ENCODE data around the gene GABBR2. TPM values are rescaled to one million over a fixed set of nuclear protein-coding genes. Genes with fewer than 3 reads are reported as not detected.

GABBR2 gene
- total RNA-seq, 1 experiment from 2014 or later = 0.23 TPM

GRCh38 chr9:98406469-98406868 is 302.3 kb downstream of the GABBR2 start:
- ChIA-PET POLR2A (no interaction called here), CTCF (no interaction called here)
- H3K9me3 ChIP-seq = no peaks in the 10 kb centered on the region
- no peak overlapping the region for H3K4me3 Mint-ChIP-seq (ENCODE audit: unreplicated experiment)
- peaks cover 8% of the 10 kb centered on the region for H3K27me3 Mint-ChIP-seq (ENCODE audit: insufficient read depth, unreplicated experiment)
- intact Hi-C loops (cut with micrococcal nuclease; ENCODE audit: unreplicated experiment) = no loop called here
- no peaks in the 10 kb centered on the region; the same call in 1 of the 2 replicates for H3K36me3 ChIP-seq (ENCODE audit: control insufficient read depth, insufficient read depth, low read length)
- H3K4me1 ChIP-seq = no peaks in the 10 kb centered on the region
- H3K27me3 ChIP-seq (replicated peaks; ENCODE audit: control insufficient read depth, insufficient read depth, low read length) = no peaks in the 10 kb centered on the region; the same call in 1 of the 2 replicates
- no peak overlapping the region for H3K27ac Mint-ChIP-seq (ENCODE audit: unreplicated experiment)
- DNase-seq = no peak
- H3K4me1 Mint-ChIP-seq (ENCODE audit: low read depth, unreplicated experiment) = no peaks in the 10 kb centered on the region
- no peak overlapping the region for H3K4me3 ChIP-seq (ENCODE audit: low read depth, low read length)
- no peaks in the 10 kb centered on the region for H3K9me3 Mint-ChIP-seq (ENCODE audit: unreplicated experiment)
- no peak for TF ChIP-seq CTCF (IDR thresholded peaks at IDR 0.05; ENCODE audit: insufficient read depth in 1 of 2, low read depth in 1 of 2, low read length in 1 of 2, severe bottlenecking in 1 of 2, unreplicated experiment in 1 of 2)
- no peaks in the 10 kb centered on the region for H3K36me3 Mint-ChIP-seq (ENCODE audit: insufficient read depth, unreplicated experiment)
- BruUV-seq (replicated peaks) = no TSS peak

- TF ChIP-seq CTCF (IDR thresholded peaks at IDR 0.05; ENCODE audit: insufficient read depth in 1 of 2, low read depth in 1 of 2, low read length in 1 of 2, severe bottlenecking in 1 of 2, unreplicated experiment in 1 of 2) = no peak
- intact Hi-C loops (cut with micrococcal nuclease; ENCODE audit: unreplicated experiment) = no loop called here
- ChIA-PET POLR2A (no interaction called here), CTCF (no interaction called here)
- DNase-seq = no peak
- Histone ChIP-seq H3K27me3 (replicated peaks; ENCODE audit: control insufficient read depth, insufficient read depth, low read length) (no peaks in the 10 kb centered on the region; the same call in 1 of the 2 replicates), H3K4me1 (no peaks in the 10 kb centered on the region), H3K36me3 (ENCODE audit: control insufficient read depth, insufficient read depth, low read length) (no peaks in the 10 kb centered on the region; the same call in 1 of the 2 replicates), H3K9me3 (no peaks in the 10 kb centered on the region), H3K4me3 (ENCODE audit: low read depth, low read length) (no peak overlapping the region)
- Mint-ChIP-seq H3K4me1 (ENCODE audit: low read depth, unreplicated experiment) (no peaks in the 10 kb centered on the region), H3K4me3 (ENCODE audit: unreplicated experiment) (no peak overlapping the region), H3K9me3 (ENCODE audit: unreplicated experiment) (no peaks in the 10 kb centered on the region), H3K36me3 (ENCODE audit: insufficient read depth, unreplicated experiment) (no peaks in the 10 kb centered on the region), H3K27me3 (ENCODE audit: insufficient read depth, unreplicated experiment) (peaks cover 8% of the 10 kb centered on the region), H3K27ac (ENCODE audit: unreplicated experiment) (no peak overlapping the region)
- no TSS peak for BruUV-seq (replicated peaks)
These were observed 304.5 kb downstream of the GABBR2 start for GRCh38 chr9:98404237-98404636.

GRCh38 chr9:98403715-98404114 is 305.0 kb downstream of the GABBR2 start:
- POLR2A ChIA-PET = no interaction called here
- no peaks in the 10 kb centered on the region for H3K9me3 Mint-ChIP-seq (ENCODE audit: unreplicated experiment)
- no peak overlapping the region for H3K27ac Mint-ChIP-seq (ENCODE audit: unreplicated experiment)
- Histone ChIP-seq H3K36me3 (ENCODE audit: control insufficient read depth, insufficient read depth, low read length) (no peaks in the 10 kb centered on the region; the same call in 1 of the 2 replicates), H3K27me3 (replicated peaks; ENCODE audit: control insufficient read depth, insufficient read depth, low read length) (no peaks in the 10 kb centered on the region; the same call in 1 of the 2 replicates), H3K4me3 (ENCODE audit: low read depth, low read length) (no peak overlapping the region), H3K9me3 (no peaks in the 10 kb centered on the region), H3K4me1 (no peaks in the 10 kb centered on the region)
- H3K4me3 Mint-ChIP-seq (ENCODE audit: unreplicated experiment) = no peak overlapping the region
- no peaks in the 10 kb centered on the region for H3K4me1 Mint-ChIP-seq (ENCODE audit: low read depth, unreplicated experiment)
- no peak for TF ChIP-seq CTCF (IDR thresholded peaks at IDR 0.05; ENCODE audit: insufficient read depth in 1 of 2, low read depth in 1 of 2, low read length in 1 of 2, severe bottlenecking in 1 of 2, unreplicated experiment in 1 of 2)
- intact Hi-C loops (cut with micrococcal nuclease; ENCODE audit: unreplicated experiment) = no loop called here
- CTCF ChIA-PET = no interaction called here
- H3K36me3 Mint-ChIP-seq (ENCODE audit: insufficient read depth, unreplicated experiment) = no peaks in the 10 kb centered on the region
- peaks cover 6% of the 10 kb centered on the region for H3K27me3 Mint-ChIP-seq (ENCODE audit: insufficient read depth, unreplicated experiment)
- no TSS peak for BruUV-seq (replicated peaks)
- DNase-seq = no peak

Data from Caco-2 (cell line).